ENCODE measurements around the gene FBXO31. TPM values are rescaled to one million over a fixed set of nuclear protein-coding genes. Genes with fewer than 3 reads are reported as not detected.
"Not testable (repeated sequence)": the region's sequence is repeated elsewhere in the genome, so short reads cannot be mapped to it uniquely, and the experiment has no call there.

The FBXO31 gene
- total RNA-seq, 1 experiment from 2014 or later = 18.8 TPM

DNA sequence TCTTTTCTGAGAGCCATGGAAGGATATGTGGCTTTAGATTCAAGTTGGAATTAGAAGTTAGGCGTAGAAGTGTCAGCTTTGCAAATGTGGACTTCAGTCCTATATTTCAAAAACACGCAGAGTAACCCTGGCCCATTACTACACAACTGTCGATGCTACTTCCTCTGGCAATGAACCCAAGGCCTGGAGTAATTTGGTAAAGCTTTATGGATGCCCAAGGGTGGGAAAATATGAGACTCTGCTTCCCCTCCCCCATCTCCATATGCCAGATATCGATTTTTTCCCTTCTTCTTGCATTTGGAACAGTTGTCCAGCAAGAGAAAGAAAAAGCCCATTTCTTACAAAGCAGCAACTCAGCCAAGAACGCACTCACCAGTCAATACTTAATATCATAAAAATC, 5.7 kb upstream of the FBXO31 start:
- no peak for TF ChIP-seq EZH2 (IDR thresholded peaks at IDR 0.05; ENCODE audit: low read depth)
- TF ChIP-seq, protein P1, sequence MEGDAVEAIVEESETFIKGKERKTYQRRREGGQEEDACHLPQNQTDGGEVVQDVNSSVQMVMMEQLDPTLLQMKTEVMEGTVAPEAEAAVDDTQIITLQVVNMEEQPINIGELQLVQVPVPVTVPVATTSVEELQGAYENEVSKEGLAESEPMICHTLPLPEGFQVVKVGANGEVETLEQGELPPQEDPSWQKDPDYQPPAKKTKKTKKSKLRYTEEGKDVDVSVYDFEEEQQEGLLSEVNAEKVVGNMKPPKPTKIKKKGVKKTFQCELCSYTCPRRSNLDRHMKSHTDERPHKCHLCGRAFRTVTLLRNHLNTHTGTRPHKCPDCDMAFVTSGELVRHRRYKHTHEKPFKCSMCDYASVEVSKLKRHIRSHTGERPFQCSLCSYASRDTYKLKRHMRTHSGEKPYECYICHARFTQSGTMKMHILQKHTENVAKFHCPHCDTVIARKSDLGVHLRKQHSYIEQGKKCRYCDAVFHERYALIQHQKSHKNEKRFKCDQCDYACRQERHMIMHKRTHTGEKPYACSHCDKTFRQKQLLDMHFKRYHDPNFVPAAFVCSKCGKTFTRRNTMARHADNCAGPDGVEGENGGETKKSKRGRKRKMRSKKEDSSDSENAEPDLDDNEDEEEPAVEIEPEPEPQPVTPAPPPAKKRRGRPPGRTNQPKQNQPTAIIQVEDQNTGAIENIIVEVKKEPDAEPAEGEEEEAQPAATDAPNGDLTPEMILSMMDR (conservative IDR thresholded peaks at IDR 0.05) = no peak
- Histone ChIP-seq H3K9me3 (ENCODE audit: insufficient read depth, low read depth) (no peaks in the 10 kb centered on the region), H3F3A (ENCODE audit: insufficient read depth, low read depth) (peaks cover 30% of the 10 kb centered on the region), H3K27me3 (ENCODE audit: insufficient read depth, low read depth) (no peaks in the 10 kb centered on the region), H3K4me3 (no peak overlapping the region), H3K4me1 (replicated peaks; ENCODE audit: insufficient read depth) (peaks cover 43% of the 10 kb centered on the region), H3K79me2 (ENCODE audit: low read depth) (peaks cover 16% of the 10 kb centered on the region), H3K27ac (peak overlapping the region; percentile 83), H3K36me3 (ENCODE audit: low read depth) (no peaks in the 10 kb centered on the region), H3K4me2 (peak overlapping the region; percentile 57), H2AFZ (no peak overlapping the region), H3K9me2 (ENCODE audit: insufficient read depth) (no peaks in the 10 kb centered on the region), H4K20me1 (ENCODE audit: insufficient read depth) (peaks cover 14% of the 10 kb centered on the region)
- intact Hi-C loops (cut with micrococcal nuclease; ENCODE audit: unreplicated experiment) = no loop called here
- no peak for DNase-seq
- no TSS peak for BruUV-seq (replicated peaks)
- CTCF ChIA-PET = interaction anchor here (1.1 kb wide), 1 partner anchor 186 kb away, joined by 8 read pairs; no protein-coding TSS in a partner anchor
- POLR2A ChIA-PET (ENCODE audit: unreplicated experiment) = no interaction called here

DNA sequence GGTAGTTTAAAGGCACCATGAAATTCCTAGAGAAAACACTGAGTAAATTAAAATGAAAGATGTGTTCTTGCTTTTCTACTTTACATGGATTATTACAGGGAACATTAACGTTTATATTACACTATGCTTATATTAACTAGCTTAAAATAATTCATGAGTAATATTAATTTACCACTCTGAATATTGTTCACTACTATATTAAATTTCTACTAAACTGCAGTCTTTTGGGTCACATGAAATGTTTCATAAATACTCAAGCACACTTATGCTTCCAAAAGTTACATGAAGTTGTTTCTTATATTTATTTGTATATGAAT, 5.2 kb upstream of the FBXO31 start:
- POLR2A ChIA-PET (ENCODE audit: unreplicated experiment) = interaction anchor here (0.6 kb wide), 1 partner anchor 262 kb away, joined by 3 read pairs; no protein-coding TSS in a partner anchor
- H3K9me3 ChIP-seq (ENCODE audit: insufficient read depth, low read depth) = no peaks in the 10 kb centered on the region
- H3K4me1 ChIP-seq (replicated peaks; ENCODE audit: insufficient read depth) = peaks cover 38% of the 10 kb centered on the region
- peaks cover 11% of the 10 kb centered on the region for H3K79me2 ChIP-seq (ENCODE audit: low read depth)
- peaks cover 35% of the 10 kb centered on the region for H3F3A ChIP-seq (ENCODE audit: insufficient read depth, low read depth)
- CTCF ChIA-PET = interaction anchor here (1.1 kb wide), 1 partner anchor 186 kb away, joined by 8 read pairs; no protein-coding TSS in a partner anchor
- H3K36me3 ChIP-seq (ENCODE audit: low read depth) = no peaks in the 10 kb centered on the region
- no peak overlapping the region for H3K4me3 ChIP-seq
- no peaks in the 10 kb centered on the region for H3K27me3 ChIP-seq (ENCODE audit: insufficient read depth, low read depth)
- no peaks in the 10 kb centered on the region for H3K9me2 ChIP-seq (ENCODE audit: insufficient read depth)
- H2AFZ ChIP-seq = no peak overlapping the region
- peaks cover 10% of the 10 kb centered on the region for H4K20me1 ChIP-seq (ENCODE audit: insufficient read depth)
- no TSS peak for BruUV-seq (replicated peaks)
- H3K27ac ChIP-seq = peak overlapping the region; percentile 83
- intact Hi-C loops (cut with micrococcal nuclease; ENCODE audit: unreplicated experiment) = no loop called here
- no peak for DNase-seq
- TF ChIP-seq, protein P1 (conservative IDR thresholded peaks at IDR 0.05) = no peak
- TF ChIP-seq EZH2 (IDR thresholded peaks at IDR 0.05; ENCODE audit: low read depth) = no peak
- H3K4me2 ChIP-seq = peak overlapping the region; percentile 57

DNA sequence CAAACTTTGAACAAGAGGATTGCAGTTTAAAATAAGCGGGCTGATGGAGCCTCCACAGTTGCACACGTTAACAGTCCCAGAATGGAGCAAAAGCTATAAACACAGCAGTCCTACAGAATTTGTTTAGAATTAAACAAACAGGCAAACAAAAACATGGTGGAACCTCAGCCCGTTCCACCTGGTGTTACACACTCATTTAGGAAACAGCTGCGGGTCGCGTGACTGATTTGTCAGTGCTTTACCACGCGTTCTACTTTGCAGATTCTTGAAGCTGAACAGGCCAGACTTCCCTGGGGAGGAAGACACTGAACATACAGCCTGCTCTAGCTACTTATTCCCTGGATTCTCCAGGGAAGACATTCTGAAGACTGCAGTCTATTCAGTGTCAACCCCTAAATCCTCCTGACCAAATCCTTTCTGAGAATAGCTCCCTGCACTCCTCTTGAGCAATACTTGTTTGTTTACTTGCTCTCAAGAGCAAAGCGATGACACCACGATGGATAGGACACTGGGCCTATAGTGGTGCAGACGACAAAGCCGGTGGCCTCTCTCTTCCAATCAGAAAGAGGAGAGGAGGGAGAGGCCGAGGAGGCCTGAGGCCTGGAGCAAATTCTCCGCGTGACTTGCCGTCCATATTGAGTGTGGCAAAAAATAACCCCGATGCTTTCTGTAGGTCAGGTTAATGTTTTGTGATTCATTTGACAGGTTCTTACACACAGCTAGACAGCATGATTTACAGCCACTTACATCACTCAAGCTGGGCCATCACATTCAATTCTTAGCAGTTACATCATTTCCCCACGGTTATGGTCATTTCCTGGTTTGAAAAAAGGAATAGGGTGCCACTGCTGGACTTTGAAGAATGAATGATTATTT, 4.6 kb upstream of the FBXO31 start:
- Histone ChIP-seq H3F3A (ENCODE audit: insufficient read depth, low read depth) (peaks cover 35% of the 10 kb centered on the region), H4K20me1 (ENCODE audit: insufficient read depth) (peaks cover 4% of the 10 kb centered on the region), H2AFZ (peak overlapping the region; percentile 28), H3K27ac (peak overlapping the region; percentile 83), H3K4me2 (peak overlapping the region; percentile 79), H3K4me3 (peak overlapping the region; percentile 45; the same call in 1 of the 2 replicates), H3K4me1 (replicated peaks; ENCODE audit: insufficient read depth) (peaks cover 34% of the 10 kb centered on the region), H3K9me2 (ENCODE audit: insufficient read depth) (no peaks in the 10 kb centered on the region), H3K27me3 (ENCODE audit: insufficient read depth, low read depth) (no peaks in the 10 kb centered on the region), H3K79me2 (ENCODE audit: low read depth) (peaks cover 5% of the 10 kb centered on the region), H3K9me3 (ENCODE audit: insufficient read depth, low read depth) (no peaks in the 10 kb centered on the region), H3K36me3 (ENCODE audit: low read depth) (no peaks in the 10 kb centered on the region)
- no peak for TF ChIP-seq EZH2 (IDR thresholded peaks at IDR 0.05; ENCODE audit: low read depth)
- TF ChIP-seq, protein P1 (conservative IDR thresholded peaks at IDR 0.05) = no peak
- ChIA-PET CTCF (interaction anchor here (1.1 kb wide), 1 partner anchor 185 kb away, joined by 8 read pairs; no protein-coding TSS in a partner anchor), POLR2A (ENCODE audit: unreplicated experiment) (interaction anchor here (0.6 kb wide), 2 partner anchors 223 to 263 kb away, joined by 3 to 10 read pairs; no protein-coding TSS in a partner anchor)
- intact Hi-C loops (cut with micrococcal nuclease; ENCODE audit: unreplicated experiment) = no loop called here
- peak; percentile 87 to 99 for DNase-seq
- no TSS peak for BruUV-seq (replicated peaks)

DNA sequence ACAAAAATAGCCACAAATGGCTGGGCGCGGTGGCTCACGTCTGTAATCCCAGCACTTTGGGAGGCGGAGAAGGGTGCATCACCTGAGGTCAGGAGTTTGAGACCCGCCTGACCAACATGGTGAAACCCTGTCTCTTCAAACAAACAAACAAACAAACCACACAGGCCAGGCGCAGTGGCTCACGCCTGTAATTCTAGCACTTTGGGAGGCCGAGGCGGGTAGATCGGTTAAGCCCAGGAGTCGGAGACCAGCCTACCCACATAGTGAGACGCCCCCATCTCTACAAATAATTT, 1.2 kb upstream of the FBXO31 start:
- H3K27me3 ChIP-seq (ENCODE audit: insufficient read depth, low read depth); H3K9me2 ChIP-seq (ENCODE audit: insufficient read depth); BruUV-seq (replicated peaks); POLR2A ChIA-PET (ENCODE audit: unreplicated experiment); H3K36me3 ChIP-seq (ENCODE audit: low read depth); H3K9me3 ChIP-seq (ENCODE audit: insufficient read depth, low read depth); DNase-seq: not testable (repeated sequence)
- Histone ChIP-seq H3K4me2 (peak overlapping the region; percentile 78), H3K79me2 (ENCODE audit: low read depth) (peaks cover 33% of the 10 kb centered on the region), H3F3A (ENCODE audit: insufficient read depth, low read depth) (peaks cover 41% of the 10 kb centered on the region), H3K4me3 (peak overlapping the region; percentile 88), H3K27ac (peak overlapping the region; percentile 73), H4K20me1 (ENCODE audit: insufficient read depth) (peaks cover 31% of the 10 kb centered on the region), H2AFZ (peak overlapping the region; percentile 95), H3K4me1 (replicated peaks; ENCODE audit: insufficient read depth) (peaks cover 51% of the 10 kb centered on the region)
- intact Hi-C loops (cut with micrococcal nuclease; ENCODE audit: unreplicated experiment) = loop anchor here (5.0 kb wide), 1 partner anchor 68 kb away; the partner anchor contains the start of gene C16orf95
- CTCF ChIA-PET = interaction anchor here (0.7 kb wide), 2 partner anchors 9 to 66 kb away, joined by 5 to 6 read pairs; no protein-coding TSS in a partner anchor

Measured in PC-9 (cell line).